Measurements from ENCODE around the gene CHORDC1.
"Not testable (repeated sequence)": the region's sequence is repeated elsewhere in the genome, so short reads cannot be mapped to it uniquely, and the experiment has no call there.

CHORDC1 gene

DNA sequence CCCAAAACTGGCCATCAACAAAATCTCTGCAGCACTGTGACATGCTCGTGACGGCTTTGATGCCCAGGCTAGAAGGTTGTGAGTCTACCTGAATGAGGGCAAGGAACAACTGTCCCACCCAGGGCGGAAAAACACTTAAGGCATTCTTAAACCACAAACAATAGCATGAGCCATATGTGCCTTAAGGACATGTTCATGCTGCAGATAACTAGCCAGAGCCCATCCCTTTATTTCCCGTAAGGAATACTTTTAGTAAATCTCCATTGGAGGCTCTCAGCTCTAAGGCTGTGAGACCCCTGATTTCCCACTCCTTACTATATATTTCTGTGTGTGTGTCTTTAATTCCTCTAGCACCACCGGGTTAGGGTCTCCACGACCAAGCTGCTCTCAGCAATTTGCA lies 3.4 kb downstream of the CHORDC1 start:
- H3K4me3 ChIP-seq (ENCODE audit: control insufficient read depth in 1 of 7, extremely low read depth in 1 of 7, insufficient read depth in 4 of 7, low read depth in 2 of 7, low read length in 6 of 7): no peak overlapping the region
- no peak for DNase-seq
- 100% methylated on average over 4 of the region's 6 CpGs for WGBS (ENCODE audit: insufficient coverage)
- peaks cover 0 to 25% (median 4%) of the 10 kb centered on the region in 4 experiments for H3K36me3 ChIP-seq (ENCODE audit: control insufficient read depth in 4 of 4, insufficient read depth in 4 of 4, low read length in 3 of 4)
- H3K9me3 ChIP-seq (ENCODE audit: control extremely low read depth in 1 of 5, control insufficient read depth in 4 of 5, insufficient read depth in 2 of 5, low read depth in 1 of 5, low read length in 4 of 5): no peaks in the 10 kb centered on the region
- no peaks in the 10 kb centered on the region for H3K27me3 ChIP-seq (replicated peaks in 2 of 5; ENCODE audit: control insufficient read depth in 4 of 5, insufficient read depth in 5 of 5, low read length in 4 of 5)
- CTCF ChIA-PET: no interaction called here
- H3K27ac ChIP-seq (ENCODE audit: insufficient read depth in 1 of 2, low read depth in 1 of 2, low read length in 2 of 2, poor library complexity in 1 of 2, severe bottlenecking in 2 of 2): no peak overlapping the region
- peaks cover 11 to 25% (median 14%) of the 10 kb centered on the region in 4 experiments for H3K4me1 ChIP-seq (ENCODE audit: control extremely low read depth in 1 of 4, control insufficient read depth in 4 of 4, insufficient read depth in 4 of 4, low read length in 3 of 4)
- POLR2A ChIA-PET: no interaction called here

DNA sequence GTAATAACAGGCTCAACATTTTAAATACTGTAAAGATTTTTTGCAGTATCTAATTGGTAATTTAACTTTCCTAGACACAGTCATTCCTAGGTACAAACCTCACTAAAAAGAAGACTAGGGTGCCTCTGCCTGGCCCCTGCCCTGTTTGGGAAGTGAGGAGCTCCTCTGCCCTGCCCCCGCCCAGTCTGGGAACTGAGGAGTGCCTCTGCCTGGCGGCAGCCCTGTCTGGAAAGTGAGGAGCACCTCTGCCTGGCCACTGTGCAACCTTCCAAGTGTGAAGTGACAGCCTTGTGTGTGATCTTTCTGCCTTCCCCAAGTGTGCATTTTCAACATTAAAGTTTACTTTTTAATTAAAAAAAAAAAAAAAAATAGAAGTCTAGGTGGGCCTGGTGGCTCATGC lies 4.2 kb downstream of the CHORDC1 start:
- no peaks in the 10 kb centered on the region for H3K9me3 ChIP-seq (ENCODE audit: control extremely low read depth in 1 of 5, control insufficient read depth in 4 of 5, insufficient read depth in 2 of 5, low read depth in 1 of 5, low read length in 4 of 5)
- H3K4me1 ChIP-seq (ENCODE audit: control extremely low read depth in 1 of 4, control insufficient read depth in 4 of 4, insufficient read depth in 4 of 4, low read length in 3 of 4): peaks cover 10 to 19% (median 13%) of the 10 kb centered on the region in 4 experiments
- WGBS (ENCODE audit: insufficient coverage): 100% methylated on average over 1 of the region's 2 CpGs
- H3K4me3 ChIP-seq (ENCODE audit: control insufficient read depth in 1 of 7, extremely low read depth in 1 of 7, insufficient read depth in 4 of 7, low read depth in 2 of 7, low read length in 6 of 7): no peak overlapping the region
- ChIA-PET POLR2A (no interaction called here), CTCF (no interaction called here)
- no peak overlapping the region for H3K27ac ChIP-seq (ENCODE audit: insufficient read depth in 1 of 2, low read depth in 1 of 2, low read length in 2 of 2, poor library complexity in 1 of 2, severe bottlenecking in 2 of 2)
- DNase-seq: no peak
- H3K36me3 ChIP-seq (ENCODE audit: control insufficient read depth in 4 of 4, insufficient read depth in 4 of 4, low read length in 3 of 4): peaks cover 2 to 29% (median 7%) of the 10 kb centered on the region in 4 experiments
- no peaks in the 10 kb centered on the region for H3K27me3 ChIP-seq (replicated peaks in 2 of 5; ENCODE audit: control insufficient read depth in 4 of 5, insufficient read depth in 5 of 5, low read length in 4 of 5)

DNA sequence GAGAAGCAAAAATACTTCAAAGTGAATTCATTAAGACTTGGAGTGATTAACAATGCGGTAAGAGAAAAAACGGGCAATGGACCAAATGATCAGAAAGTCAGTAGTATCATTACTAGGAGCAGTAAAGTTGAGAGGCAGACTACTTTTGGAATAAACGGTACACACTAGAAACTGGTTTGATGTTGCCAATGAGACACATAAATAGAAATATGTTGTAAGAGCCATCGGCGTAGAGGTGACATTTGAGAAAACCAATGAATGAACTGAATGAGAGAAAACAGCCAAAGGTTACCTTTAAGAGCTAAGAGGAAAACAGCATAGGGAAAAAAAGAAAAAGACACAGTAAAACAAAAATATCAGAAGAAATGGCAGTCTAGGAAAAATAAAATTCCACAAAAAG lies 6.2 kb downstream of the CHORDC1 start:
- DNase-seq: no peak
- WGBS (ENCODE audit: insufficient coverage): 100% methylated on average over 5 of the region's 5 CpGs
- Histone ChIP-seq H3K27ac (ENCODE audit: insufficient read depth in 1 of 2, low read depth in 1 of 2, low read length in 2 of 2, poor library complexity in 1 of 2, severe bottlenecking in 2 of 2) (no peak overlapping the region), H3K9me3 (ENCODE audit: control extremely low read depth in 1 of 5, control insufficient read depth in 4 of 5, insufficient read depth in 2 of 5, low read depth in 1 of 5, low read length in 4 of 5) (no peaks in the 10 kb centered on the region), H3K4me3 (ENCODE audit: control insufficient read depth in 1 of 7, extremely low read depth in 1 of 7, insufficient read depth in 4 of 7, low read depth in 2 of 7, low read length in 6 of 7) (no peak overlapping the region), H3K36me3 (ENCODE audit: control insufficient read depth in 4 of 4, insufficient read depth in 4 of 4, low read length in 3 of 4) (peaks cover 12 to 48% (median 21%) of the 10 kb centered on the region in 4 experiments), H3K4me1 (ENCODE audit: control extremely low read depth in 1 of 4, control insufficient read depth in 4 of 4, insufficient read depth in 4 of 4, low read length in 3 of 4) (peaks cover 0 to 13% (median 7%) of the 10 kb centered on the region in 4 experiments), H3K27me3 (replicated peaks in 2 of 5; ENCODE audit: control insufficient read depth in 4 of 5, insufficient read depth in 5 of 5, low read length in 4 of 5) (no peaks in the 10 kb centered on the region)
- CTCF ChIA-PET: no interaction called here
- POLR2A ChIA-PET: no interaction called here

DNA sequence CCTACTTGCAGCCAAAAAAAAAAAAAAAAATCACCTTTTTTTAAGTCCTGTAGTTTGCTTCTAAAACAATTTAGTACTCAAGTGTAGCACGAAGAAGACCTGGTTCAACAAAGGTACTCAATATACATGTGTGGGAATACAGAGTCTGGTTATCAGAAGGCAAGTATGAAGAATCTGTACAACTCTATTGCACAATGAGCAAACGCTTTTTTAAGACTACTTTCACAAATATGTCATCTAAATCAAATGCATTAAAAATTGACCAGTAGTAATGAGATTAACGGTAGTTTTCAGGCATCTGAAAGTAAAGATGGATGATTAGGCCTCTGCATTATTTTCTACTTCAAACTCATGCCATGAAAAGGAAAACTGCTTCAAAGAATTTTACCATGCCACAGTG lies 9.5 kb downstream of the CHORDC1 start:
- Histone ChIP-seq H3K27me3 (replicated peaks in 2 of 5; ENCODE audit: control insufficient read depth in 4 of 5, insufficient read depth in 5 of 5, low read length in 4 of 5) (no peaks in the 10 kb centered on the region), H3K9me3 (ENCODE audit: control extremely low read depth in 1 of 5, control insufficient read depth in 4 of 5, insufficient read depth in 2 of 5, low read depth in 1 of 5, low read length in 4 of 5) (no peaks in the 10 kb centered on the region), H3K4me3 (ENCODE audit: control insufficient read depth in 1 of 7, extremely low read depth in 1 of 7, insufficient read depth in 4 of 7, low read depth in 2 of 7, low read length in 6 of 7) (no peak overlapping the region), H3K4me1 (ENCODE audit: control extremely low read depth in 1 of 4, control insufficient read depth in 4 of 4, insufficient read depth in 4 of 4, low read length in 3 of 4) (no peaks in the 10 kb centered on the region), H3K36me3 (ENCODE audit: control insufficient read depth in 4 of 4, insufficient read depth in 4 of 4, low read length in 3 of 4) (peaks cover 14 to 59% (median 33%) of the 10 kb centered on the region in 4 experiments), H3K27ac (ENCODE audit: insufficient read depth in 1 of 2, low read depth in 1 of 2, low read length in 2 of 2, poor library complexity in 1 of 2, severe bottlenecking in 2 of 2) (peak overlapping the region in 1 of 2 experiments; percentile 11)
- CTCF ChIA-PET: no interaction called here
- no CpG with 5 or more reads among the region's 3 CpGs for WGBS (ENCODE audit: insufficient coverage)
- DNase-seq: no peak
- POLR2A ChIA-PET: no interaction called here

DNA sequence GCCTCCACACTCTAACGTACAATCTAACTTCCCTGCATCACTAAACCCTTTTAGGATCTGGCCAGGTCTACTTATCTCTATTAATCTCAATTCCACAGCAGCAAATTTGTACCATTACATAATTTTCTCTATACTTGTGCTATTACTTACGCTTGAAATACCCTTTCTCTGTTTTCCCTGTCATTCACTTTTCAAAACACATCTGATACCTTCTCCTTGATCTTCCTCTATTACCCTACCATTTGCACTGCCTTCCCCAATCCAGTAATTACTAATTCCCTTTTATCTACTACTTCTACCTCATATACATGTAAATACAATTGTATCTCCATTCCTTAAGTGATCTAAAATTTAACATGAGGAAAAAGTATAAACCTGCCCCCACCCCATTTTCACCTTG lies 14.0 kb downstream of the CHORDC1 start:
- Histone ChIP-seq H3K36me3 (ENCODE audit: control insufficient read depth in 4 of 4, insufficient read depth in 4 of 4, low read length in 3 of 4) (peaks cover 18 to 66% (median 41%) of the 10 kb centered on the region in 4 experiments), H3K4me3 (ENCODE audit: control insufficient read depth in 1 of 7, extremely low read depth in 1 of 7, insufficient read depth in 4 of 7, low read depth in 2 of 7, low read length in 6 of 7) (no peak overlapping the region), H3K4me1 (ENCODE audit: control extremely low read depth in 1 of 4, control insufficient read depth in 4 of 4, insufficient read depth in 4 of 4, low read length in 3 of 4) (no peaks in the 10 kb centered on the region), H3K27ac (ENCODE audit: insufficient read depth in 1 of 2, low read depth in 1 of 2, low read length in 2 of 2, poor library complexity in 1 of 2, severe bottlenecking in 2 of 2) (no peak overlapping the region), H3K9me3 (ENCODE audit: control extremely low read depth in 1 of 5, control insufficient read depth in 4 of 5, insufficient read depth in 2 of 5, low read depth in 1 of 5, low read length in 4 of 5) (no peaks in the 10 kb centered on the region), H3K27me3 (replicated peaks in 2 of 5; ENCODE audit: control insufficient read depth in 4 of 5, insufficient read depth in 5 of 5, low read length in 4 of 5) (no peaks in the 10 kb centered on the region)
- CTCF ChIA-PET: no interaction called here
- DNase-seq: no peak
- 91% methylated on average over 2 of the region's 2 CpGs for WGBS (ENCODE audit: insufficient coverage)
- POLR2A ChIA-PET: no interaction called here

DNA sequence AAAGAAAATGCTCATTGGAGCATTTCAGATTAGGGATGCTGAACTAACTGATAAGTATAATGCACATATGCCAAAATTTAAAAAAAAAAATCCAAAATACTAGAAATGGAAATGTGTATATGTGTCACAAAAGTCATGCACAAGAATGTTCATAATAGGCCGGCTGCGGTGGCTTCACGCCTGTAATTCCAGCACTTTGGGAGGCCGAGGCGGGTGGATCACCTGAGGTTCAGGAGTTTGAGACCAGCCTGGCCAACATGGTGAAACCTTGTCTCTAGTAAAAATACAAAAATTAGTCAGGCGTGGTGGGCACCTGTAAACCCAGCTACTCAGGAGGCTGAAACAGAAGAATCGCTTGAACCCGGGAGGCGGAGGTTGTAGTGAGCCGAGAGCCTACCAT lies 14.9 kb downstream of the CHORDC1 start:
- 95% methylated on average over 6 of the region's 10 CpGs for whole genome bisulfite sequencing (ENCODE audit: insufficient coverage)
- H3K4me1 ChIP-seq (ENCODE audit: control extremely low read depth in 1 of 4, control insufficient read depth in 4 of 4, insufficient read depth in 4 of 4, low read length in 3 of 4); H3K9me3 ChIP-seq (ENCODE audit: control extremely low read depth in 1 of 5, control insufficient read depth in 4 of 5, insufficient read depth in 2 of 5, low read depth in 1 of 5, low read length in 4 of 5); POLR2A ChIA-PET; CTCF ChIA-PET; H3K4me3 ChIP-seq (ENCODE audit: control insufficient read depth in 1 of 7, extremely low read depth in 1 of 7, insufficient read depth in 4 of 7, low read depth in 2 of 7, low read length in 6 of 7); DNase-seq; H3K27ac ChIP-seq (ENCODE audit: insufficient read depth in 1 of 2, low read depth in 1 of 2, low read length in 2 of 2, poor library complexity in 1 of 2, severe bottlenecking in 2 of 2); H3K27me3 ChIP-seq (replicated peaks in 2 of 5; ENCODE audit: control insufficient read depth in 4 of 5, insufficient read depth in 5 of 5, low read length in 4 of 5): not testable (repeated sequence)
- peaks cover 11 to 64% (median 41%) of the 10 kb centered on the region in 4 experiments for H3K36me3 ChIP-seq (ENCODE audit: control insufficient read depth in 4 of 4, insufficient read depth in 4 of 4, low read length in 3 of 4)

DNA sequence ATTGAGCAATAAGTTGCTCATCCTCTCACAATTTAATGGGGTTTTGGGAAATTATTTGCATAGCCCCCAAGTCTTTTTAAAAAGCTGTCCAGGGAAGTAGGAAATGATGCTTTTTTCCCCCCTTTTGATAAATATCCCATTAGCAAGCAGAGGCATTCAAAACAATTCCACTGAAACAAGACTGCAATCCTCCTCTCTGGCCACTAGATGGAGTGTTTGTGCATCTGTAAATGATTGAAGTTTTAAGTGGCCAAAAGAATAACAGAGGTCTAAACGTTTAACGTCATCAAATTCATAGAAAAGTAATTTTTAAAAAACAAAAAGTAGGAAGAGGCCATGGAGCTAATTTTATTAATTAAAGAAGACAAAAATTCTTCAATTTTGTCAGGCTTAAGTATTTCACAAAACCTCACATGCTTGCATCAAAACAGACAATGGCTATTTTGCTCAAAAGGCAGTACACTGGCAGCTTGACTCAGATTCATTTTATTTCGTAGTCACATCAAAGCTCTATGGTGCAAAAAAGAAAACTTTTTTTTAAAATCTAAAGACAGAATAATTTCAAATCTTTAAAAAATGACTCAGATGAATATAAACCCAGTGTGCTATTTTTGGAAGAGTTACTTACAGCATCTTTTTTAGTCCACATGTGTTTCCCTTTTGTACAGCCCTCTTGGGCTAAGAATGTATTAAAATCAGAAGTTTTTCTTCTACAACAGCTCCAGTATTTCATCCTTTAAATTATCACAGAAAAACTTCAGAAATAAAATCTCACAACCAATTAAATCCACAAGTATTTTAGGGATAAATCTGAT lies 17.8 kb downstream of the CHORDC1 start:
- Histone ChIP-seq H3K9me3 (ENCODE audit: control extremely low read depth in 1 of 5, control insufficient read depth in 4 of 5, insufficient read depth in 2 of 5, low read depth in 1 of 5, low read length in 4 of 5) (no peaks in the 10 kb centered on the region), H3K36me3 (ENCODE audit: control insufficient read depth in 4 of 4, insufficient read depth in 4 of 4, low read length in 3 of 4) (peaks cover 6 to 54% (median 31%) of the 10 kb centered on the region in 4 experiments), H3K27ac (ENCODE audit: insufficient read depth in 1 of 2, low read depth in 1 of 2, low read length in 2 of 2, poor library complexity in 1 of 2, severe bottlenecking in 2 of 2) (no peak overlapping the region), H3K4me1 (ENCODE audit: control extremely low read depth in 1 of 4, control insufficient read depth in 4 of 4, insufficient read depth in 4 of 4, low read length in 3 of 4) (no peaks in the 10 kb centered on the region), H3K27me3 (replicated peaks in 2 of 5; ENCODE audit: control insufficient read depth in 4 of 5, insufficient read depth in 5 of 5, low read length in 4 of 5) (no peaks in the 10 kb centered on the region), H3K4me3 (ENCODE audit: control insufficient read depth in 1 of 7, extremely low read depth in 1 of 7, insufficient read depth in 4 of 7, low read depth in 2 of 7, low read length in 6 of 7) (no peak overlapping the region)
- no CpG with 5 or more reads among the region's 3 CpGs for whole genome bisulfite sequencing (ENCODE audit: insufficient coverage)
- peak; percentile 54 to 76 (median 74) for DNase-seq
- POLR2A ChIA-PET: no interaction called here
- CTCF ChIA-PET: interaction anchor here (0.6 to 1.9 kb wide), 7 partner anchors 10 to 75 kb away, joined by 3 to 8 read pairs (median 3); partner anchors contain the start of gene CHORDC1
